Measurements from ENCODE around the gene GCG.

GRCh38 chr2:162166745-162167144 lies 14.7 kb upstream of the GCG start:
- no peak for TF ChIP-seq CTCF (IDR thresholded peaks at IDR 0.05; ENCODE audit: extremely low read depth in 1 of 2, insufficient read depth in 1 of 2, low read depth in 1 of 2, low read length in 2 of 2)
- no peak for TF ChIP-seq POLR2A (IDR thresholded peaks at IDR 0.05; ENCODE audit: low read depth, low read length)
- no peak for TF ChIP-seq MAX (IDR thresholded peaks at IDR 0.05; ENCODE audit: insufficient read depth, insufficient read length)

Data from endothelial cell of umbilical vein (primary cell).